Right lobe of liver (tissue), 6 donors: ENCODE data around the gene DLG3. TPM values are rescaled to one million over a fixed set of nuclear protein-coding genes. Genes with fewer than 3 reads are reported as not detected.

Experiments used
- ATAC-seq, 4 donors: fragments of 200-7000 bp; cut with Tn5 transposase; one replicate each; pipeline ENCODE4 v1.9.1; 2020; ENCODE audit warnings: mild to moderate bottlenecking in 4 of 4, moderate library complexity in 4 of 4
- DNase-seq, 3 donors: peaks; one replicate each; pipeline ENCODE4 v3.0.0-alpha.2; 2020
- H3K27ac ChIP-seq, 3 donors: fragments of 200-600 bp; one replicate each; pipeline ENCODE4 v1.8.0; 2022
- H3K27me3 ChIP-seq, 2 donors: fragments of 200-600 bp; one replicate each; pipeline ENCODE4 v1.8.0; 2022
- H3K36me3 ChIP-seq, 4 donors: fragments of 200-600 bp; sonication (generic) in 1 of 4; one replicate each; pipeline versions ENCODE4 v1.5.1 to v1.8.0; 2017 to 2022; ENCODE audit warnings: control low read depth in 1 of 4
- H3K4me1 ChIP-seq, 4 donors: fragments of 200-600 bp; sonication (generic) in 1 of 4; one replicate each; pipeline versions ENCODE4 v1.5.1 to v1.8.0; 2017 to 2022; ENCODE audit warnings: control low read depth in 1 of 4
- H3K4me3 ChIP-seq, 3 donors: fragments of 200-600 bp; one replicate each; pipeline ENCODE4 v1.8.0; 2022
- H3K9me3 ChIP-seq, 4 donors: fragments of 200-600 bp; sonication (generic) in 1 of 4; one replicate each; pipeline versions ENCODE4 v1.5.1 to v1.8.0; 2017 to 2022; ENCODE audit warnings: control low read depth in 1 of 4
- CTCF ChIP-seq, 4 donors: fragments of 200-600 bp in 3 of 4; fragments of 450-650 bp in 1 of 4; IDR thresholded peaks; one replicate each; pipeline versions ENCODE4 v1.5.1 to v1.8.0; 2016 to 2022; ENCODE audit warnings: antibody characterized with exemption in 4 of 4, mild to moderate bottlenecking in 2 of 4
- POLR2A ChIP-seq: fragments of 450-650 bp; IDR thresholded peaks from one replicate; pipeline ENCODE4 v1.6.1; 2017; ENCODE audit warnings: antibody characterized with exemption, mild to moderate bottlenecking
- WGBS: methylation state at CpG from one replicate; pipeline ENCODE4 v1.1.6; 2018; ENCODE audit warnings: low coverage, low lambda C conversion rate; ENCODE audit not compliant: insufficient coverage; ENCODE audit errors: missing lambda C conversion rate; 5-methylcytosine and 5-hydroxymethylcytosine counted together
- intact Hi-C, 2 donors: fragments of 100-400 bp; cut with DNase I; formaldehyde crosslinking; loops; one replicate each; pipeline versions ENCODE4 v1.11.2 to v1.14.1; 2022
- total RNA-seq, 6 experiments: library from RNA; depleted of rRNA in 2 of 6; stranded (reverse); fragments of >200 nt in 2 of 6; fragmentation: NEBNext Ultra II Directional in 3 of 6; extraction: Animal tissue kit (Norgen Biotek cat#: 25700) in 3 of 6; gene quantifications; one replicate each; pipeline versions ENCODE4 v1.1.0 to v1.2.4, GENCODE V29; 2016 to 2023
- donor health status: DM: no; HTN: yes; CAD: no.
- donor health status: DM: no; HTN: no; CAD: no.
- donor health status: DM: no; HTN: no; CAD: no.
- donor health status: DM: no; HTN: yes; CAD: no.
- donor health status: DM: no; HTN: yes; CAD: no.

DLG3 gene
- total RNA-seq, 6 experiments from 2014 or later = 0.37 to 2.1 (median 1.1) TPM

- Histone ChIP-seq H3K36me3 (no peaks in the 10 kb centered on the region), H3K9me3 (no peaks in the 10 kb centered on the region), H3K4me1 (no peaks in the 10 kb centered on the region), H3K4me3 (no peak overlapping the region), H3K27me3 (no peaks in the 10 kb centered on the region), H3K27ac (no peak overlapping the region)
- no peak for TF ChIP-seq CTCF (IDR thresholded peaks at IDR 0.05)
- TF ChIP-seq POLR2A = no peak
- intact Hi-C loops = no loop called here
- ATAC-seq (no peak), DNase-seq (no peak)
- 50% methylated on average over 1 of the region's 1 CpG for WGBS
Observed at GRCh38 chrX:70468709-70469108, 24.1 kb downstream of the DLG3 start.

GRCh38 chrX:70470850-70471289 is 26.2 kb downstream of the DLG3 start:
- no peaks in the 10 kb centered on the region for H3K9me3 ChIP-seq
- DNase-seq (no peak), ATAC-seq (no peak)
- no peaks in the 10 kb centered on the region for H3K27me3 ChIP-seq
- no peaks in the 10 kb centered on the region for H3K36me3 ChIP-seq
- 35% methylated on average over 3 of the region's 3 CpGs for WGBS
- H3K27ac ChIP-seq = no peak overlapping the region
- no peak overlapping the region for H3K4me3 ChIP-seq
- no peak for TF ChIP-seq CTCF (IDR thresholded peaks at IDR 0.05)
- TF ChIP-seq POLR2A = no peak
- intact Hi-C loops = no loop called here
- H3K4me1 ChIP-seq = no peaks in the 10 kb centered on the region

GRCh38 chrX:70476166-70476933 is 31.7 kb downstream of the DLG3 start:
- Histone ChIP-seq H3K27ac (no peak overlapping the region), H3K36me3 (no peaks in the 10 kb centered on the region), H3K27me3 (peaks cover 3 to 6% of the 10 kb centered on the region in 2 donors), H3K9me3 (no peaks in the 10 kb centered on the region), H3K4me3 (no peak overlapping the region), H3K4me1 (no peaks in the 10 kb centered on the region)
- WGBS = 47% methylated on average over 5 of the region's 5 CpGs
- no peak for ATAC-seq
- intact Hi-C loops = no loop called here
- TF ChIP-seq CTCF (IDR thresholded peaks at IDR 0.05) = no peak
- no peak for TF ChIP-seq POLR2A
- DNase-seq = no peak

- Histone ChIP-seq H3K9me3 (no peaks in the 10 kb centered on the region), H3K27me3 (peaks cover 3 to 6% of the 10 kb centered on the region in 2 donors), H3K36me3 (no peaks in the 10 kb centered on the region), H3K27ac (no peak overlapping the region), H3K4me1 (no peaks in the 10 kb centered on the region), H3K4me3 (no peak overlapping the region)
- TF ChIP-seq CTCF (IDR thresholded peaks at IDR 0.05) = no peak
- TF ChIP-seq POLR2A = no peak
- 50% methylated on average over 11 of the region's 13 CpGs for WGBS
- intact Hi-C loops = no loop called here
- DNase-seq = no peak
- ATAC-seq = no peak
Observed at GRCh38 chrX:70476934-70477733, 32.5 kb downstream of the DLG3 start.
